Choroid plexus epithelial cell (primary cell): ENCODE results near the gene F11.
"Not testable (repeated sequence)": the region's sequence is repeated elsewhere in the genome, so short reads cannot be mapped to it uniquely, and the experiment has no call there.

Source experiments
- DNase-seq: peaks from one replicate; pipeline ENCODE4 v3.0.0-alpha.2; 2010; ENCODE audit warnings: low read depth
- H3K4me3 ChIP-seq: 2 replicates; pipeline ENCODE4 v1.5.1; 2011; ENCODE audit warnings: low read depth, mild to moderate bottlenecking, control low read depth, low read length, moderate library complexity
- TF ChIP-seq, protein P1 (sequence below): conservative IDR thresholded peaks from 2 replicates; pipeline ENCODE4 v1.5.1; 2011; ENCODE audit warnings: low read depth, mild to moderate bottlenecking, control low read depth, inconsistent platforms, low read length, moderate library complexity

F11 gene

DNA sequence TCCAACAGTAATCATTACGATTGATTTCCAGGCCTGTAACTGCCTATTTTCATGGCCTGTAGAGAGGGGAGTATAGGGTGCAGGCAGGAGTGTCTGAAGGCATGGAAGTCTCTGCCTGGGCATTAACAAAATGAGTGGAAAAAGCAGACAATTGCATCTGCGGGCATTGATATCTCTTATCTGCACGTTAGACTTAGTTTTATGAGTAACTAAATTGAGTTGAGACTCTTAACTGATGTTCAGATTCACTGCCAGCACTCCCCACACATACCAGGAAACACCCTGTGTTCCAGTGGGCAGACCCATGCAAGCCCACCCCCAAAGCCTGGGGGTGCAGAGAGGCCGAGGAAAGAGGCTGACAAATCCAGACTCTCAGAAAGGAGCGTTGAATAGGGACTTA lies 33.3 kb downstream of the F11 start:
- no peak for DNase-seq
- TF ChIP-seq, protein P1, sequence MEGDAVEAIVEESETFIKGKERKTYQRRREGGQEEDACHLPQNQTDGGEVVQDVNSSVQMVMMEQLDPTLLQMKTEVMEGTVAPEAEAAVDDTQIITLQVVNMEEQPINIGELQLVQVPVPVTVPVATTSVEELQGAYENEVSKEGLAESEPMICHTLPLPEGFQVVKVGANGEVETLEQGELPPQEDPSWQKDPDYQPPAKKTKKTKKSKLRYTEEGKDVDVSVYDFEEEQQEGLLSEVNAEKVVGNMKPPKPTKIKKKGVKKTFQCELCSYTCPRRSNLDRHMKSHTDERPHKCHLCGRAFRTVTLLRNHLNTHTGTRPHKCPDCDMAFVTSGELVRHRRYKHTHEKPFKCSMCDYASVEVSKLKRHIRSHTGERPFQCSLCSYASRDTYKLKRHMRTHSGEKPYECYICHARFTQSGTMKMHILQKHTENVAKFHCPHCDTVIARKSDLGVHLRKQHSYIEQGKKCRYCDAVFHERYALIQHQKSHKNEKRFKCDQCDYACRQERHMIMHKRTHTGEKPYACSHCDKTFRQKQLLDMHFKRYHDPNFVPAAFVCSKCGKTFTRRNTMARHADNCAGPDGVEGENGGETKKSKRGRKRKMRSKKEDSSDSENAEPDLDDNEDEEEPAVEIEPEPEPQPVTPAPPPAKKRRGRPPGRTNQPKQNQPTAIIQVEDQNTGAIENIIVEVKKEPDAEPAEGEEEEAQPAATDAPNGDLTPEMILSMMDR: no peak
- H3K4me3 ChIP-seq: no peak overlapping the region

DNA sequence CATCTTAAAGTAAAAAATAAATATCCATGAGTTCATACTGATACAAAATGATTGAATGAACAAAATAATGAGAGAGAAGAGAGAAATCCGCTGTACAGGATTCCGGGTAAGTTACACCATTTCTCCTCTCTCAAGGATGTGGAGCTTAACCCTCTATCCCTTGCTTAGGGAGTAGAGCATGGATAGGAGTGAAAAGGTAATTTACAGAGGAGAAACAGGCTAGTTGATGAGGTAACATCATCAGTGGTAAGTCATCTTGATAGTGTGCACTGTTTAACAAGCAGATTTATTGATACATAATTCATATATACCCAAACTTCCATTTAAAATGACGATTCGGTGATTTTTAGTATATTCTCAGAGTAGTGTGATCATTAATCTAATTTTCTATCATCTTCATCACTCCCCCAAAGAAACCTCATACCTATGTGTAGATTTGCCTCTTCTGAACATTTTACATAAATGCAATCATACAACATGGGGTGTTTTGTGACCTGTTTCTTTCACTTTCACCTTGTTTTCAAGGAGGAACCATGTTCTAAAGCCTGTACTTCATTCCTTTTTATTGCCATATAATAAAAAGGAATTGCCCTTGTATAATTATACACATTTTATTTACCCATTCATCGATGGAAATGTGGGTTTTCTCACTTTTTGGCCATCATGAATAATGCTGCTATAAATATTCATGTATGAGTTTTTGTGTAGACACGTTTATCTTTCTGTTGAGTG lies 34.8 kb downstream of the F11 start:
- no peak for DNase-seq
- H3K4me3 ChIP-seq: no peak overlapping the region
- TF ChIP-seq, protein P1: no peak

- no peak overlapping the region for H3K4me3 ChIP-seq
- TF ChIP-seq, protein P1: no peak
- no peak for DNase-seq
These were observed 38.2 kb downstream of the F11 start for GRCh38 chr4:186304216-186304615.

DNA sequence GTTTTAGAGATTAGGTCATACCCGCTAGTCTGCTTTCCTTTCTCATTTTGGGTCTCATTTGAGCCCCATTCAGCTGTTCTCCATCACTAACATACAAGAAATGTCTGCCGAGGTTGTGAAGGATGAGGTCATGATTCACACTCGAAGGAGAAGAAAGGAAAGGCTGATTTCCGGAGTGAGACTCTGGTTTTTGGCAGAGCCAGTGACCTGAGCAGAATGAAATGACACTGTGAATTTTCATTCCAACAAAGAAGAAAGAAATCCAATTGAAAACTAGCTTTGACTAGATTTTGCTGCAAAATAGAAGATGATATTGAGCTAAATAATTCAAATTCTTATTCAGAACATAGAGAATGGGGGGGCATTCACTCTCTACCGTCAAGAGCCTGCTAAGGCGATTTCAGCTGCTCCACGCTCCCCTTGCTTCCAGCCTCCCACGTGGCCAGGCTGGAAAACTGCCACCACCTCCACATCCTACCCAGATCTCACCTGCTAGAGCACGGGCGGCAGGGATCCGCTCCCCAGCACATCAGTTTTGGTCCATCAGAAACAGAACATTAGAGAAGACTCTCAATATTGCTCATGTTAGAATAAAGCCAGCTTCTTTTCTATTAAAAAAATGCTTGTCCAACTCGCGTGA lies 39.0 kb downstream of the F11 start:
- TF ChIP-seq, protein P1: no peak
- no peak overlapping the region for H3K4me3 ChIP-seq
- DNase-seq: no peak

DNA sequence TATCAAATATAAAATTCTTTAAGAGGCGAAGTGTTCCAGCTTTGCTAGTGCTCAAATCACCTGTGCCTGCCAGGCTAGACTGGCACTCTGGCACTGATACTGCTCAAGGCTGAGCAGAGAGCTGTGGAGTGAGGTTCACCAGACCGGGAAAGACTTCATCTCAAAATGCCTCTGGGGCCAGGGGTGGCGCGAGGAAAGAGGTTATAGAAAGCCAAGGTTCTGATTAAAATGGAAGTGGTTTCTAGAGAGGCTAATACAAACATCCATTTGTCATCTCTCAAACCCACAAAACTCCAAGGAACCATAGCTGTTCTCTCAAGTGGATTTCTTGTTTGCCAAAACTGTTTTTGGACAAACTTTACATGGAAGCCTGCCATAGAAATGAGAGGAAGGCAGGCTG lies 41.5 kb downstream of the F11 start:
- TF ChIP-seq, protein P1: no peak
- no peak overlapping the region for H3K4me3 ChIP-seq
- no peak for DNase-seq

GRCh38 chr4:186307916-186308315 lies 41.9 kb downstream of the F11 start:
- no peak for DNase-seq
- H3K4me3 ChIP-seq: no peak overlapping the region
- TF ChIP-seq, protein P1: no peak

- DNase-seq: no peak
- no peak overlapping the region for H3K4me3 ChIP-seq
- TF ChIP-seq, protein P1: no peak
These were observed 52.5 kb downstream of the F11 start for GRCh38 chr4:186318481-186318880.

- DNase-seq, H3K4me3 ChIP-seq: not testable (repeated sequence)
These were observed 58.7 kb downstream of the F11 start for GRCh38 chr4:186324660-186325059.
